Astrocyte of the cerebellum (primary cell): Measurements from ENCODE around the gene SH3BP5.

Experiments used
- DNase-seq: peaks from one replicate; pipeline ENCODE4 v3.0.0-alpha.2; 2011; ENCODE audit warnings: low read depth
- H3K4me3 ChIP-seq: 2 replicates; pipeline ENCODE4 v1.5.1; 2011; ENCODE audit warnings: mild to moderate bottlenecking, low read depth, low read length, moderate library complexity
- in situ Hi-C: cut with HindIII; loops from 2 replicates; pipeline ENCODE4 v1.10.0; 2017; ENCODE audit warnings: low sequenced_read_pairs
- TF ChIP-seq, protein P1 (sequence below): IDR thresholded peaks from 2 replicates; pipeline ENCODE4 v1.5.1; 2012; ENCODE audit warnings: low read length, low read depth, moderate library complexity, mild to moderate bottlenecking; ENCODE audit errors: missing control alignments

The SH3BP5 gene

DNA sequence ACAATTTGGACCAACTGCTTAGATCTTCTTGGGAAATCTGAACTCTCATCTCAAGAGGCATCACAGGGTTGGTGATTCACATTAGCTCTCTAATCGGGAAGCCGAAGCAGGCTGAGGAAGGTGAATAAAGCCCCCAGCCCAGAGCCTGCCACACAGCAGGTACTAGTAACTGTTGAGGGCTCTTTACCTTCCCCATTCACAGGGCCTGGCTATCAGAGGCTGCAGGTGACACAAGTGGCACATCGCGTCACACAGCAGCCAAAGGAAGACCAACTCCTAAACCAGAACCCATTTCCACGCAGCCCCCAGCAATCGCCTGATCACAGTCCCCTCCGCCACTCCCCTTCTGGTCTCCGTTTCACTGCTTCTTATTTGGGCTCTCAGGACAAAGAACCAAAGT, 29.2 kb downstream of the SH3BP5 start:
- TF ChIP-seq, protein P1, sequence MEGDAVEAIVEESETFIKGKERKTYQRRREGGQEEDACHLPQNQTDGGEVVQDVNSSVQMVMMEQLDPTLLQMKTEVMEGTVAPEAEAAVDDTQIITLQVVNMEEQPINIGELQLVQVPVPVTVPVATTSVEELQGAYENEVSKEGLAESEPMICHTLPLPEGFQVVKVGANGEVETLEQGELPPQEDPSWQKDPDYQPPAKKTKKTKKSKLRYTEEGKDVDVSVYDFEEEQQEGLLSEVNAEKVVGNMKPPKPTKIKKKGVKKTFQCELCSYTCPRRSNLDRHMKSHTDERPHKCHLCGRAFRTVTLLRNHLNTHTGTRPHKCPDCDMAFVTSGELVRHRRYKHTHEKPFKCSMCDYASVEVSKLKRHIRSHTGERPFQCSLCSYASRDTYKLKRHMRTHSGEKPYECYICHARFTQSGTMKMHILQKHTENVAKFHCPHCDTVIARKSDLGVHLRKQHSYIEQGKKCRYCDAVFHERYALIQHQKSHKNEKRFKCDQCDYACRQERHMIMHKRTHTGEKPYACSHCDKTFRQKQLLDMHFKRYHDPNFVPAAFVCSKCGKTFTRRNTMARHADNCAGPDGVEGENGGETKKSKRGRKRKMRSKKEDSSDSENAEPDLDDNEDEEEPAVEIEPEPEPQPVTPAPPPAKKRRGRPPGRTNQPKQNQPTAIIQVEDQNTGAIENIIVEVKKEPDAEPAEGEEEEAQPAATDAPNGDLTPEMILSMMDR = no peak
- no peak for DNase-seq
- in situ Hi-C loops = no loop called here
- no peak overlapping the region for H3K4me3 ChIP-seq

DNA sequence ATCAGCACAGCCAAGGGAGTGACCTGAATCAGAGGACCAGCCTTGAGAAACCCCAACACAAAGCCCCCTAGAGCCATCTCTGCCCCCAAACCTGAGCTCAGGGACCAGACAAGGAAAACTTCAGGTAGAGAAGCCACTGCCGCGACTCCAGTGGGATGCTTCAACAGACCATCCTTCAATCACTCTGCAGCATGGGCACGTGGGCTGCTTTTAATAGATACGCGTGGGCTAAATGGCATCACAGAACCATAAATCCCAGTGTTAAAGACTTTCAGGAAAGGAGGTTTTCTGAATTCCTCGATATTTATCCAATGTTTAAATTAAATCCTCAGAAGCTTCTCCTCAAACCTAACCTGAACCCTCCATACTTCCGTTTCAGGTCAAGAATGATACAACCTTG, 30.6 kb downstream of the SH3BP5 start:
- TF ChIP-seq, protein P1 = no peak
- H3K4me3 ChIP-seq = no peak overlapping the region
- in situ Hi-C loops = no loop called here
- no peak for DNase-seq

DNA sequence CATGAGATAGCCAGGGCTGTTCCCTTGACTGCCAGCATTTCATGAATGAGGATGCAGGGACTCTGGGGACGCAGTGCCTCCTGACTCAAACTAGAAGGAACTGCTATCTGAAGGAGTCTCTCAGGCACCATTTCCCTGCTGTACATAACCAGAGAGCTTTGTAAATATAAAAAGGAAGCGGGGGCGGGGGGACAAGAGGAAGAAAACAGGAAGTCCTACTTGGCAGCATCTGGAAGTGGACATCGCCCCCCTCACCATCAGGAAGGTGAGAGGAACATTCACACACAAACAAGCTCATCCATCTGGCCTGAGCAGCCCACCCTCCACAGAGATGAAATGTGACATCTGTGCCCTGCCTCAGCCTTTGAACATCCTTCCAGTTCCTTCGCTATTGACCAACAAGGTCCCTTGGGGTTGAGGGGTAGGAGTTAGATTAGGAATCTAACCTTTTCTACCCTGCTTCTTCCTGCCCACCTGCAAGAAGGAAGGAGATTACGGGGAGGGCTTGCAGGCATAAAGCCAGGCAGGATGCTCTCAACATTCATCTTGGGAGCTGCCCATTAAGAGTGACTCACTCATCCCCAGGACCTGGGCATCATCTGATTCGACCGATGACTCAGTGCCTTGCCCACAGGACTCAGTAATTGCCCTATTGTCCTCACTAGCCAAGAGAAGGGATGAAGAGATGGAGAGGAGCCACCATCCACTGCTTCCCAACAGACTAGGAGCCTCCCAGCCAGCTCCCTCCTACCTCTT, 31.9 kb downstream of the SH3BP5 start:
- no peak for DNase-seq
- TF ChIP-seq, protein P1 = no peak
- no peak overlapping the region for H3K4me3 ChIP-seq
- in situ Hi-C loops = no loop called here

DNA sequence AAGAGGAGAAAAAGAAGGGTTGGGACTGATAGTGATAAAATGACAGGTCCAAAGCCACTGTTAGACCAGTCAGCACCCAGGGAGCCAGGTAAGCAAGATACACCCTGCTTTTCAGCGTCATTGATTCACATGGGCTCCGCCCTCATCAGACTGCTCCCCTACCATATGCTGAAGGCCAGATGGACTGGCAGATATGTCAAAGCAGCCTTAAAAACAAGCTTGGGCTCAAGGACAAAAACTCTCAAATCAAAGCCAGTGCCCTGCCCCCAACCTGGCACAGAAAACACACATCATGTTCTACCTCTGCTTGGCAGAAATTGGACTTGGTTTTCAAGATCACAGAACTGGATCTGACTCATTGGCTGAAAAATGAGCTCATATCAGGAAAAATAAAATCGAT, 33.4 kb downstream of the SH3BP5 start:
- in situ Hi-C loops = no loop called here
- TF ChIP-seq, protein P1 = no peak
- H3K4me3 ChIP-seq = no peak overlapping the region
- DNase-seq = no peak

DNA sequence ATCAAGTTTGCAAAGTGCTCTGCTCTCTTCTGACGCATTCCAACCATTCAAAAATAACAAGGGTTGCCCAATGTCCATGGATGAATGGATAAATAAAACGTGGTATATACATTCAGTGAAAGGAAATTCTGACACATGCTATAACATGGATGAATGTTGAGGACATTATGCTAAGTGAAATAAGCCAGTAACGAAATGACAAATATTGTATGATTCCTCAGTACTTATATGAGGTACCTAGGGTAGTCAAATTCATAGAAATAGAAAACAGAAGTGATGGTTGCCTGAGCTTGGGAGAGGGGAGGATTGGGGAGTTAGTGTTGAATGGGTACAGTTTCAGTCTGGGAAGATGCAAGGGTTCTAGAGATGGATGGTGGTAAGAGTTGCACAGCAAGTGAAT, 33.9 kb downstream of the SH3BP5 start:
- no peak overlapping the region for H3K4me3 ChIP-seq
- TF ChIP-seq, protein P1 = no peak
- in situ Hi-C loops = no loop called here
- no peak for DNase-seq

DNA sequence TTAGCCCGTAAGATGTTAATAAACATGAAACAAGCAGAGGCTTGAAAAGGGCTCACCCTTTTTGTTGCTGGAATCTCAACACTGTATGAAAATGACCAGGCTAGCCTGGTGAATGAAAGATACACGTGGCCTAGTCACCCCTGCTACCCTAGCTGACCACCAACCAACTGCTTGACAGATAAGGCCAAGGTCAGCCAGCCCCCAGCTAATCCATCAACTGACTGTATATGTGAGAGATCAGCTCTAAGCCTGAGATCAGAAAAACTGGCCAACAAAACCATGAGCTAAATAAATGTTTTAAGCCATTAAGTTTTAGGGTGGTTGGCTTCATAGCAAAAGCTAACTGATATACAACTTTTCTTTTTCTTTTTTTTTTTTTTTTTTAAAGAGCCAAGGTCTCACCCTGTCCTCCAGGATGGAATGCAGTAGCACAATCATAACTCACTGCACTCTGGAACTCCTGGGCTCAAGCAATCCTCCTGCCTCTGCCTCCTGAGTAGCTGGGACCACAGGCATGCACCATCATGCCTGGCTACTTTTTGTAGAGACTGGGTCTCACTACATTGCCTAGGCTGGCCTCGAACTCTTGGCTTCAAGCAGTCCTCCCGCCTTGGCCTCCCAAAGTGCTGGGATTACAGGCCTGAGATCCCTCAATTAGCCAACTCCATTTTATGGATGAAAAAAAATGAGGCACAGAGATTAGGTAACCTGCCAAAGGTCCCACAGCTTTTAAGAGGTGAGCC, 34.6 kb downstream of the SH3BP5 start:
- TF ChIP-seq, protein P1 = no peak
- H3K4me3 ChIP-seq = no peak overlapping the region
- in situ Hi-C loops = no loop called here
- DNase-seq = no peak
